Fibroblast of villous mesenchyme (primary cell): ENCODE data around the gene BATF2. TPM values are rescaled to one million over a fixed set of nuclear protein-coding genes. Genes with fewer than 3 reads are reported as not detected.

Experiments used
- DNase-seq: peaks from one replicate; pipeline ENCODE4 v3.0.0-alpha.2; 2010; ENCODE audit warnings: low read depth
- H3K4me3 ChIP-seq: 2 replicates; pipeline ENCODE4 v1.5.1; 2011; ENCODE audit warnings: low read depth, mild to moderate bottlenecking, low read length
- total RNA-seq: library from RNA; depleted of rRNA; stranded (reverse); fragments of >200 nt; gene quantifications from 2 replicates; pipeline ENCODE4 v1.2.3, GENCODE V29; 2012
- TF ChIP-seq, protein P1 (sequence below): IDR thresholded peaks from 2 replicates; pipeline ENCODE4 v1.5.1; 2012; ENCODE audit warnings: low read depth, mild to moderate bottlenecking, low read length; ENCODE audit not compliant: insufficient read depth

Gene BATF2
- total RNA-seq, 1 donor: 0.86 TPM

DNA sequence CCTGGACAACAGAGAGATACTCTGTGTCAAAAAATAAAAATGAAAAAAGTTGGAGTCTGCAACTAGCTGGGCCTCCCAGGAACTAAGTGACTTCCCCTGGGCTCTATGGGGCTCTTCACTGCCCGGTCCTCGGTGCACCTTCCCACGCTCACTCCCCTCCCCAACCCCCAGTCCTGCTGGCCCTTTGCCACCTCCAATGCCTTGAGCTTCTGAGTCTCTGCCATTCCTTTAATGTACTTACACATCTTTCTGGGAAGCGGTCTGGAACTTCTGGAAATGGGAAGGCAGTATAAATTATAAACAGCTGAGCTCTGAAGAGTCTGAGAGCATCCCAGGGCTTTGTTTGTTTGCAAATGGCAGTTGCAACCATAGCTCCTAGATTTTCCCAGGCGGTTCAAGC is 5.9 kb upstream of the BATF2 start:
- H3K4me3 ChIP-seq: no peak overlapping the region
- TF ChIP-seq, protein P1, sequence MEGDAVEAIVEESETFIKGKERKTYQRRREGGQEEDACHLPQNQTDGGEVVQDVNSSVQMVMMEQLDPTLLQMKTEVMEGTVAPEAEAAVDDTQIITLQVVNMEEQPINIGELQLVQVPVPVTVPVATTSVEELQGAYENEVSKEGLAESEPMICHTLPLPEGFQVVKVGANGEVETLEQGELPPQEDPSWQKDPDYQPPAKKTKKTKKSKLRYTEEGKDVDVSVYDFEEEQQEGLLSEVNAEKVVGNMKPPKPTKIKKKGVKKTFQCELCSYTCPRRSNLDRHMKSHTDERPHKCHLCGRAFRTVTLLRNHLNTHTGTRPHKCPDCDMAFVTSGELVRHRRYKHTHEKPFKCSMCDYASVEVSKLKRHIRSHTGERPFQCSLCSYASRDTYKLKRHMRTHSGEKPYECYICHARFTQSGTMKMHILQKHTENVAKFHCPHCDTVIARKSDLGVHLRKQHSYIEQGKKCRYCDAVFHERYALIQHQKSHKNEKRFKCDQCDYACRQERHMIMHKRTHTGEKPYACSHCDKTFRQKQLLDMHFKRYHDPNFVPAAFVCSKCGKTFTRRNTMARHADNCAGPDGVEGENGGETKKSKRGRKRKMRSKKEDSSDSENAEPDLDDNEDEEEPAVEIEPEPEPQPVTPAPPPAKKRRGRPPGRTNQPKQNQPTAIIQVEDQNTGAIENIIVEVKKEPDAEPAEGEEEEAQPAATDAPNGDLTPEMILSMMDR: no peak
- DNase-seq: no peak

DNA sequence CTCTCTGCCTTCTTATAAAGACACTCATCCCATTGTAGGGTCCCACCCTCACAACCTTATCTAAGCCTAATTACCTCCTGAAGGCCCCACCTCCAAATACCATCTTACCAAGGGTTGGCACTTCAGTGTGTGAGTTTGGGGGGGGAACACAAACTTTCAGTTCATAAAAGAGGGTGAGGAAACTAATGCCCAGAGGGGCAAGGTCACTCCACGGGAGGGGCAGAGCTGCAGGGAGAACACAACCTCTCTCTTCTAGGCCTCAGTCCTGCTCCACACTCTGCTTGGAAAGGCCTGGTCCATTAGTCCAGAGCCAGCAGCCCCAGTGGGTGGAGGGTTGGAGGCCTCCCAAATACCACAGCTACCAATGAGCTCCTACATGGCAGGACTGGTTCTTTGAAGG is 2.7 kb upstream of the BATF2 start:
- TF ChIP-seq, protein P1: no peak
- H3K4me3 ChIP-seq: no peak overlapping the region
- DNase-seq: no peak

DNA sequence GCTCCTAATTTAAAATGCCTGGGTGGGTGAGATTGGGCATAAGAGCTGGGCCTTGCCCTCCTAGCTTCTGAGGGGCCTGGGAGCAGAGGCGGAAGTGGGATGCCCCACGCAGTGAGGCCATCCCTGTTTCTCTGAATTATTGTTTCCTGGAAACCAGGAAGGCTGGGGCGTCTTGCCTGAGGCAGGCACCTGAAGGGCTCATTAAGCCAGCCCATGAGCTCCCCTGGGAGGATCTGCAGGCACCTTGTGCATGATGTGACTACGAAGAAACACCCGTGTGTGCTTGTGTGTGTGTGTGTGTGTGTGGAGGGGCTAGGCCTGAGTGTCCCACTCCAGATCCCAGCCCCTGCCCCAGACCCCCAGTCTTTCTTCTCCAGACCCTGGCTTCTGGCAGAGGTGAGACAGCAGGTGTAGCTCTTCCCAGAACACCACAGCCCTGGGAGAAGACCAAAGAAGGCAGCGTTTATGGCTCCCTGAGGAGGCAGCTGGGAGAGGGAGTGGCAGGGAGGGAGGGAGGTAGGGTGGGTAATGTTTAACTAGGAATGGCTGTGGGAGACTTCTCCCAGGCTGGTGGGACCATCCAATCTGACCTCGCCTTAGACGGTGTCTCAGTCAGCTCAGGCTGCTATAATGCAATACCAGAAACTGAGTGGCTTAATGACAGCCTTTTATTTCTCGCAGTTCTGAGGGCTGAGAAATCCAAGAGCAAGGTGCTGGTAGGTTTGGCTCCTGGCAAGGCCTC is 2.1 kb upstream of the BATF2 start:
- no peak for DNase-seq
- H3K4me3 ChIP-seq: no peak overlapping the region
- TF ChIP-seq, protein P1: no peak

DNA sequence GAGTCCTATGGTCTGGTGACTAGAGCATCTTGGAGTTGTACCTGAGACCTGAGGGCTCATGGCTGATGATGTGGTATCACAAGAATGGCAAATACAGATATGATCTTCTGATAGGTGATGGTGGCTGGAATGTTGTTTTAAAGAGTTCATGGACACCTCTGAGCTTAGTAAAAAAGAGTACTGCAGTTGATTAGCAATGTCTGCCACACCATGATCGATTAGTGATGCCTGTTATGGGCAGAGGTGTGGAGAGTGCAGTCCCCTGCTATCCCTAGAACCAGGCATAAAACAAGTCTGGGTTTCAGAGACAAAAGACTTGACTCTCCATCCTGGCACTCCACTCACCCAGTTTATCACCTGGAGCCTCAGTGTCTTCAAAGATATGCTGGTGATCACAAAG is 1.4 kb upstream of the BATF2 start:
- no peak overlapping the region for H3K4me3 ChIP-seq

DNA sequence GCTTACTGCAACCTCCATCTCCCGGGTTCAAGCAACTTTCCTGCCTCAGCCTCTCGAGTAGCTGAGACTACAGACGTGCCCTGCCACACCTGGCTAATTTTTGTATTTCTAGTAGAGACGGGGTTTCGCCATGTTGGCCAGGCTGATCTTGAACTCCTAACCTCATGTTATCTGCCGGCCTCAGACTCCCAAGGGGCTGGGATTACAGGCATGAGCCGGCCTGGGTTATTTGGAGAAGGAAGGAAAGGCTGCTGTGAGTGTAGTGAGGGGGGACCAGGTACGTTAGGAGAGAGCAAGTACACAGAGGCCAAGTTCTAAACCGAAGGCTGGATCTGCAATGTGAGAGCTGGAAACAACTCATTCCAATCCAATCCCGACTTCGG is 453 bp downstream of the BATF2 start:
- TF ChIP-seq, protein P1: no peak
- H3K4me3 ChIP-seq: peak overlapping the region; percentile 54

More for the DNA sequence above, 1.4 kb upstream of the BATF2 start:
- no peak for DNase-seq
- TF ChIP-seq, protein P1: no peak

DNA sequence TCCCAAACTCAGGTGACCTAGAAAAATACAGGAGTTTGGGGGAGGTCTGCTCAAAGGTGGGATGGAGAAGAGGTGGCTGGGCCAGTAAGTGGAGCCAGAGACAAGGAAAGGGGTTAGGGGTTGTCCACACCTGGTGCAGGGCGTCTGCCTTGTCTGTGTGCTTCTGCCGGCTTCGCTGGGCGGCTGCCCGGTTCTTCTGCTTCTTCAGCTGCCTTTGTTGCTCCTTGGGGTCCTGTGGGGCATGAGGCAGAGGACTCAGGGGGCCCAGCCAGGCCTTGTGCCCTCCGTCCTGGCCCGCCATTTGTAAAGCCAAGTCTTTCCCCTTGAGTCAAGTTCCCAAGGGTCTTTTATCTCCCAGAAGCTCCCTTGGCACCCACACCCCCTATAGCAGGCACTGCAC is 2.5 kb downstream of the BATF2 start:
- TF ChIP-seq, protein P1: no peak
- H3K4me3 ChIP-seq: no peak overlapping the region
- no peak for DNase-seq

More for the DNA sequence above, 453 bp downstream of the BATF2 start:
- no peak for DNase-seq
